ENCODE measurements around the gene ZNF587. TPM values are rescaled to one million over a fixed set of nuclear protein-coding genes. Genes with fewer than 3 reads are reported as not detected.
A peak's percentile ranks its signal among the peaks of the same experiment; 100 is the strongest.
"Not testable (repeated sequence)": the region's sequence is repeated elsewhere in the genome, so short reads cannot be mapped to it uniquely, and the experiment has no call there.

Gene ZNF587
- total RNA-seq, 4 donors from 2014 or later = 13.2 to 27.5 (median 16.3) TPM

DNA sequence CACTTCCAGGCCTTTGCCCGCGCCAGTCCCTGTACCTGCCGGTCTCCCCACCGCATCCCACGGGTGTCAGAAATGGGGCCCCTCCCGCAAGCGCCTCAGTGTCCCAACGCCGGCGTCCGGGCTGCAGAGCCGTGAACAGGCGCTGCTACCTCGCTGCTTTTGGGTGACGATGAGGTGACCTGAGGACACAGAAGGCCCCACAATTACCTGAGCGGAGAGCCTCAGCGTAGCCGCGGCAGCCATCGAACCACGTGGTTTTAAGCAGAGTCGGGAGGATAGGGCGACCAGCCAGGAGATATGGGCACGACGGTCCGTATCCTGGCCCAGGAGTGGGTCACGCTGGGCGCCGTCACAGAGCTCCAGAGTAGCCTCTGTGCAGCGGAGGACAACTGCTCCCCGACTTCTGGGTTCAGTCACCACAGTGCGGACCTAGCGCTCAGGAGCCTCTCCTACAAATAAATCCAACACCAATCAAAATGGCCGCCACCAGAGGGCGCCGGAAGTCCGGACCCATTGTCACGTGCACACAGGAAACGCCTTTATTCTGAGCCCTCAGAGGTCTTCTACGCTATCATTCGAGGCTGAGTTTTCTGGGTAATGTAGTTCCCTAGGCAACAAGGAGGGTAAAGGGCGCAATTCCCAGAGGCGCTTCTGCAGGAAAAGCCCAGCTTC is 39.0 kb downstream of the ZNF587 start, which contains the start of gene ZNF814:
Gene ZNF814, minus strand, starts transcription at position 478 of the 672 bp plus-strand sequence. Its CDS starts 235 bp downstream, at position 243.
- DNase-seq = peak; percentile 15
- Histone ChIP-seq H3K4me3 (peak within 1 kb of the TSS; percentile 42 to 67 (median 56)), H3K27ac (peak within 1 kb of the TSS; percentile 33 to 78 (median 64)), H3K9me3 (peaks cover 0 to 57% (median 15%) of the 10 kb centered on the region in 3 donors), H3K4me1 (peaks cover 0 to 33% (median 6%) of the 10 kb centered on the region in 3 donors), H3K36me3 (peaks cover 0 to 20% (median 0%) of the 10 kb centered on the region in 3 donors), H3K27me3 (no peaks in the 10 kb centered on the region)
- 2 to 6% methylated on average over 20 to 21 of the region's 43 CpGs for WGBS, 2 donors
- TF ChIP-seq, protein P1, sequence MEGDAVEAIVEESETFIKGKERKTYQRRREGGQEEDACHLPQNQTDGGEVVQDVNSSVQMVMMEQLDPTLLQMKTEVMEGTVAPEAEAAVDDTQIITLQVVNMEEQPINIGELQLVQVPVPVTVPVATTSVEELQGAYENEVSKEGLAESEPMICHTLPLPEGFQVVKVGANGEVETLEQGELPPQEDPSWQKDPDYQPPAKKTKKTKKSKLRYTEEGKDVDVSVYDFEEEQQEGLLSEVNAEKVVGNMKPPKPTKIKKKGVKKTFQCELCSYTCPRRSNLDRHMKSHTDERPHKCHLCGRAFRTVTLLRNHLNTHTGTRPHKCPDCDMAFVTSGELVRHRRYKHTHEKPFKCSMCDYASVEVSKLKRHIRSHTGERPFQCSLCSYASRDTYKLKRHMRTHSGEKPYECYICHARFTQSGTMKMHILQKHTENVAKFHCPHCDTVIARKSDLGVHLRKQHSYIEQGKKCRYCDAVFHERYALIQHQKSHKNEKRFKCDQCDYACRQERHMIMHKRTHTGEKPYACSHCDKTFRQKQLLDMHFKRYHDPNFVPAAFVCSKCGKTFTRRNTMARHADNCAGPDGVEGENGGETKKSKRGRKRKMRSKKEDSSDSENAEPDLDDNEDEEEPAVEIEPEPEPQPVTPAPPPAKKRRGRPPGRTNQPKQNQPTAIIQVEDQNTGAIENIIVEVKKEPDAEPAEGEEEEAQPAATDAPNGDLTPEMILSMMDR (IDR thresholded peaks at IDR 0.05) = peak in 3 of 6 experiments; percentile 5 to 44 (median 30)
- TF ChIP-seq POLR2A (IDR thresholded peaks at IDR 0.05) = no peak
- intact Hi-C loops (cut with DNase I) = no loop called here

DNA sequence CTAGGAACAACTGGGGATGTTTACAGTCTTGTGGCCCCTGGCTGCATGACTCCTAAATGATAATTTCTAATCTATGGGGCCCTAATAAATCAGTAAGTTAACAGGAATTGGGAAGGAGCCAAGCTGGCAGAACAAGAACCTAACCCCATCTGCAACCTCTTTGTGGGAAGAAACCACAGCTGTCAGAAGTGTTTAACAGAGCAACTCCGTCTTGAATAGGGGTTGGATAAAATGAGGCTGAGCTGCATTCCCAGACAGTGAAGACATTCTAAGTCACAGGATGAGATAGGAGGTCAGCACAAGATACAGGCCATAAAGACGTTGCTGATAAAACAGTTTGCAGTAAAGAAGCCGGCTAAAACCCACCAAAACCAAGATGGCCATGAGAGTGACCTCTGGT is 41.0 kb downstream of the ZNF587 start:
- H3K36me3 ChIP-seq; DNase-seq; H3K27me3 ChIP-seq; H3K4me3 ChIP-seq; H3K27ac ChIP-seq; intact Hi-C loops (cut with DNase I): not testable (repeated sequence)
- peaks cover 0 to 33% (median 6%) of the 10 kb centered on the region in 3 donors for H3K4me1 ChIP-seq
- WGBS, 2 donors = 57 to 59% methylated on average over 3 of the region's 3 CpGs
- H3K9me3 ChIP-seq = peaks cover 0 to 41% (median 6%) of the 10 kb centered on the region in 3 donors

DNA sequence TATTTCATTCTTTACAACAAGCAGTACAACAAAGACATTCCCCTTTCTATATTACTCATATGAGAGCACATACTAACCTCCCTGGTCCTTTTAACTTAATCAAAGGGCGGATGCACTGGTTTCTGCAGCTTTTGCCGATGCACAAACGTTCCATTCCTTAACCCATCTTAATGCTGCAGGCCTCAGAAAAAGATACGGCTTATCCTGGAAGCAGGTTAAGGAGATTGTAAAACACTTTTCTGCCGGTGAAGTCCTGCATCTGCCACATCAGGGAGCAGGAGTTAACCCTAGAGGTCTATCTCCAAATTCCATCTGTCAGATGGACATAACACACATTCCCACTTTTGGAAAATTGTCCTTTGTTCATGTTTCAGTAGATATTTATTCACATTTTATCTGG is 50.7 kb downstream of the ZNF587 start:
- Histone ChIP-seq H3K27ac (no peak overlapping the region), H3K4me1 (no peaks in the 10 kb centered on the region), H3K9me3 (peaks cover 0 to 29% (median 0%) of the 10 kb centered on the region in 3 donors), H3K36me3 (peaks cover 0 to 9% (median 0%) of the 10 kb centered on the region in 3 donors), H3K4me3 (no peak overlapping the region), H3K27me3 (no peaks in the 10 kb centered on the region)
- TF ChIP-seq, protein P1 (IDR thresholded peaks at IDR 0.05) = no peak
- no peak for TF ChIP-seq POLR2A (IDR thresholded peaks at IDR 0.05)
- DNase-seq = no peak
- WGBS, 2 donors = 72 to 84% methylated on average over 5 of the region's 5 CpGs
- intact Hi-C loops (cut with DNase I) = no loop called here

DNA sequence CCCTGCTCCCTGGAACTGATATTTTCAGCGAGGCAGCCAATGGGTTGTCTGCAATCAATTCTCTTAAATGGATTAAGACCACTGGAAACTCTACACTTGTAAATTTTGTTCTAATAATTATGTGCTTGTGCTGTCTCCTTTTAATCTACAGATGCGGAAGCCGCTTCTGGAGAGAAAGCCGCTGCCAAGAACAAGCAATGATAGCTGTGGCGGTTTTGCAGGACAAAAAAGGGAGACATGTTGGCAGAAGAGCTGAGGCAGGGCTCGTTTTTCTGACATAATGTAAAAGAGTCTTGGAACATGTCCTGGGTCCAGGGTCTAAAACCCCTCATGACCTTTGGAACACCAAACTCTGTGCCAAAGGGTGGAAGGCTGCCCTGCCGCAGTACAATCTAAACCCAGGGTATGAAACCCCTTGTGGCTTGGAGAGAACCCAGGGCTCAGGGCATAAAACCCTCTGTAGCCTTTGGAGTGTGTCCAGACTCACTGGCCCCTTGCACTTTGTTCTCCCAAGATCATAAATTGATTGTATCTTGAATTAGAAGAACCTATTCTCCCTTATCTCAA is 54.0 kb downstream of the ZNF587 start:
- Histone ChIP-seq H3K27me3 (no peaks in the 10 kb centered on the region), H3K27ac (no peak overlapping the region), H3K4me3 (no peak overlapping the region), H3K36me3 (peaks cover 4 to 37% (median 6%) of the 10 kb centered on the region in 3 donors), H3K9me3 (peaks cover 0 to 43% (median 6%) of the 10 kb centered on the region in 3 donors), H3K4me1 (no peaks in the 10 kb centered on the region)
- 63 to 77% methylated on average over 7 of the region's 7 CpGs for WGBS, 2 donors
- no peak for TF ChIP-seq POLR2A (IDR thresholded peaks at IDR 0.05)
- TF ChIP-seq, protein P1 (IDR thresholded peaks at IDR 0.05) = no peak
- DNase-seq = no peak
- intact Hi-C loops (cut with DNase I) = no loop called here

DNA sequence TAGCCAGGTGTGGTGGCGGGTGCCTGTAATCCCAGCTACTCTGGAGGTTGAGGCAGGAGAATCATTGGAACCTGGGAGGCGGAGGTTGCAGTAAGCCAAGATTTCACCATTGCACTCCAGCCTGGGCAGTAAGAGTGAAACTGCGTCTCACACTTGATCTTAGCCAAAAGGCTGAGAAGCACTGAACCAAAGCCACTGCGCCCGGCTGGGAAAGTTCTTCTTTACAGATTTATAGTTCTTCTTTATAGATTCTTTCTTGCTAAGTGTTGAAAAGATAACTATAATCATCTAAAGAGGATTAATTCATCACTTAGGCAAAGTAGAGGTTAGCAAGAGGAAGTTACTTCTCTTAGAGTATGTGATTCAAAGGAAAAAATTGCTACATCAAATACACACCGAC is 55.6 kb downstream of the ZNF587 start:
- no peak for TF ChIP-seq POLR2A (IDR thresholded peaks at IDR 0.05)
- TF ChIP-seq, protein P1 (IDR thresholded peaks at IDR 0.05) = no peak
- DNase-seq = no peak
- WGBS, 2 donors = 83 to 92% methylated on average over 6 of the region's 6 CpGs
- H3K4me3 ChIP-seq = no peak overlapping the region
- H3K4me1 ChIP-seq = no peaks in the 10 kb centered on the region
- no peaks in the 10 kb centered on the region for H3K27me3 ChIP-seq
- H3K9me3 ChIP-seq = peaks cover 0 to 45% (median 9%) of the 10 kb centered on the region in 3 donors
- H3K27ac ChIP-seq = no peak overlapping the region
- intact Hi-C loops (cut with DNase I) = no loop called here
- peaks cover 6 to 49% (median 6%) of the 10 kb centered on the region in 3 donors for H3K36me3 ChIP-seq

Measured in esophagus squamous epithelium (tissue), 5 donors.